KMS-11 (cell line): ENCODE measurements around the gene MACROD2.

Experiments
- H2AFZ ChIP-seq: fragments of 200-600 bp; sonication (generic); 2 replicates; pipeline ENCODE4 v1.6.1; 2016; ENCODE audit warnings: antibody characterized with exemption, mixed run types, low read depth
- H3K27ac ChIP-seq: fragments of 200-600 bp; sonication (generic); 2 replicates; pipeline ENCODE4 v1.6.1; 2016; ENCODE audit warnings: mild to moderate bottlenecking, mixed run types
- H3K27me3 ChIP-seq: fragments of 200-600 bp; sonication (generic); 2 replicates; pipeline ENCODE4 v1.6.1; 2017; ENCODE audit warnings: mild to moderate bottlenecking, low read depth, mixed run types, moderate library complexity; ENCODE audit not compliant: insufficient read depth
- H3K36me3 ChIP-seq: fragments of 200-600 bp; sonication (generic); 2 replicates; pipeline ENCODE4 v1.6.1; 2017; ENCODE audit warnings: mild to moderate bottlenecking, mixed run types; ENCODE audit not compliant: insufficient read depth
- H3K4me1 ChIP-seq: fragments of 200-600 bp; sonication (generic); 2 replicates; pipeline ENCODE4 v1.6.1; 2016; ENCODE audit warnings: mild to moderate bottlenecking, low read depth, mixed run types; ENCODE audit not compliant: poor library complexity, severe bottlenecking
- H3K4me2 ChIP-seq: fragments of 200-600 bp; sonication (generic); 2 replicates; pipeline ENCODE4 v1.7.0; 2016; ENCODE audit warnings: mild to moderate bottlenecking, mixed run types
- H3K4me3 ChIP-seq: fragments of 200-600 bp; sonication (generic); IDR thresholded peaks from 2 replicates; pipeline ENCODE4 v1.6.1; 2017; ENCODE audit warnings: low read depth, low read length, mixed read lengths; ENCODE audit not compliant: insufficient read depth
- H3K79me2 ChIP-seq: fragments of 200-600 bp; sonication (generic); 2 replicates; pipeline ENCODE4 v1.6.1; 2016; ENCODE audit warnings: low read depth, mixed run types; ENCODE audit not compliant: insufficient read depth
- H3K9ac ChIP-seq: fragments of 200-600 bp; sonication (generic); 2 replicates; pipeline ENCODE4 v1.6.1; 2016; ENCODE audit warnings: mild to moderate bottlenecking, mixed run types
- H4K20me1 ChIP-seq: fragments of 200-600 bp; sonication (generic); 2 replicates; pipeline ENCODE4 v1.6.1; 2016; ENCODE audit warnings: mild to moderate bottlenecking, mixed run types; ENCODE audit not compliant: insufficient read depth
- TF ChIP-seq, protein P1 (sequence below): fragments of 200-600 bp; sonication (generic); conservative IDR thresholded peaks from 2 replicates; pipeline ENCODE4 v1.6.1; 2017; ENCODE audit warnings: low read depth, mild to moderate bottlenecking, antibody characterized with exemption, low read length, moderate library complexity, mixed read lengths

MACROD2 gene

GRCh38 chr20:15199698-15200097 lies 1204.4 kb downstream of the MACROD2 start:
- Histone ChIP-seq H3K27me3 (no peaks in the 10 kb centered on the region), H3K4me3 (no peak overlapping the region), H3K9ac (peak overlapping the region; percentile 10; the same call in 1 of the 2 replicates), H3K79me2 (no peaks in the 10 kb centered on the region), H3K4me2 (peak overlapping the region; percentile 31), H3K27ac (peak overlapping the region; percentile 54; the same call in 1 of the 2 replicates), H2AFZ (peak overlapping the region; percentile 14; the same call in 1 of the 2 replicates), H3K36me3 (no peaks in the 10 kb centered on the region), H4K20me1 (no peaks in the 10 kb centered on the region), H3K4me1 (peaks cover 28% of the 10 kb centered on the region)
- TF ChIP-seq, protein P1, sequence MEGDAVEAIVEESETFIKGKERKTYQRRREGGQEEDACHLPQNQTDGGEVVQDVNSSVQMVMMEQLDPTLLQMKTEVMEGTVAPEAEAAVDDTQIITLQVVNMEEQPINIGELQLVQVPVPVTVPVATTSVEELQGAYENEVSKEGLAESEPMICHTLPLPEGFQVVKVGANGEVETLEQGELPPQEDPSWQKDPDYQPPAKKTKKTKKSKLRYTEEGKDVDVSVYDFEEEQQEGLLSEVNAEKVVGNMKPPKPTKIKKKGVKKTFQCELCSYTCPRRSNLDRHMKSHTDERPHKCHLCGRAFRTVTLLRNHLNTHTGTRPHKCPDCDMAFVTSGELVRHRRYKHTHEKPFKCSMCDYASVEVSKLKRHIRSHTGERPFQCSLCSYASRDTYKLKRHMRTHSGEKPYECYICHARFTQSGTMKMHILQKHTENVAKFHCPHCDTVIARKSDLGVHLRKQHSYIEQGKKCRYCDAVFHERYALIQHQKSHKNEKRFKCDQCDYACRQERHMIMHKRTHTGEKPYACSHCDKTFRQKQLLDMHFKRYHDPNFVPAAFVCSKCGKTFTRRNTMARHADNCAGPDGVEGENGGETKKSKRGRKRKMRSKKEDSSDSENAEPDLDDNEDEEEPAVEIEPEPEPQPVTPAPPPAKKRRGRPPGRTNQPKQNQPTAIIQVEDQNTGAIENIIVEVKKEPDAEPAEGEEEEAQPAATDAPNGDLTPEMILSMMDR, result no peak

DNA sequence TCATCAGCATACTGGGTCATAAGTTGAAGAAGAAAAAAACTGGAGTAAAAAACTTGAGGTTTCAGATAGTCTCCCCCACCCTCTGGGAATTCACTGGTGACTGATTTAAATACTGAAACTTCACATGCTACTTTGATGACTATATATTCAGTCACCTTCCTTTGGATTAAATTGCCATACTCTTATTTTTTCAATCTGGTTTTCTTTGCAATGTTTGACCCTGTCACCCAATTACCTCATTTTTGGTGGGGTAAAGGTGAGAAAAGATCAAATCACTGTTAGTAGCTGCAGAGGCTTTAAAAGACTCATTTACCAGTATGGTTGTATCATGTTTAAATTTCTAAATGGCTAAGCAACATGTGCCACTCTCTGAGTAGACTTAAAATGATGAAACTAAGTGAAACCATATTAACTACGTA lies 1204.8 kb downstream of the MACROD2 start:
- Histone ChIP-seq H3K4me1 (peaks cover 28% of the 10 kb centered on the region), H3K36me3 (no peaks in the 10 kb centered on the region), H3K4me2 (peak overlapping the region; percentile 31), H4K20me1 (no peaks in the 10 kb centered on the region), H3K9ac (peak overlapping the region; percentile 10; the same call in 1 of the 2 replicates), H3K79me2 (no peaks in the 10 kb centered on the region), H2AFZ (peak overlapping the region; percentile 14), H3K27ac (peak overlapping the region; percentile 54), H3K4me3 (no peak overlapping the region), H3K27me3 (no peaks in the 10 kb centered on the region)
- TF ChIP-seq, protein P1, result no peak

GRCh38 chr20:15201602-15202001 lies 1206.3 kb downstream of the MACROD2 start:
- TF ChIP-seq, protein P1, result no peak
- Histone ChIP-seq H3K27me3 (no peaks in the 10 kb centered on the region), H3K4me1 (peaks cover 28% of the 10 kb centered on the region), H4K20me1 (no peaks in the 10 kb centered on the region), H3K4me2 (no peak overlapping the region), H3K9ac (no peak overlapping the region), H3K4me3 (no peak overlapping the region), H3K36me3 (no peaks in the 10 kb centered on the region), H3K27ac (no peak overlapping the region), H2AFZ (no peak overlapping the region), H3K79me2 (no peaks in the 10 kb centered on the region)

DNA sequence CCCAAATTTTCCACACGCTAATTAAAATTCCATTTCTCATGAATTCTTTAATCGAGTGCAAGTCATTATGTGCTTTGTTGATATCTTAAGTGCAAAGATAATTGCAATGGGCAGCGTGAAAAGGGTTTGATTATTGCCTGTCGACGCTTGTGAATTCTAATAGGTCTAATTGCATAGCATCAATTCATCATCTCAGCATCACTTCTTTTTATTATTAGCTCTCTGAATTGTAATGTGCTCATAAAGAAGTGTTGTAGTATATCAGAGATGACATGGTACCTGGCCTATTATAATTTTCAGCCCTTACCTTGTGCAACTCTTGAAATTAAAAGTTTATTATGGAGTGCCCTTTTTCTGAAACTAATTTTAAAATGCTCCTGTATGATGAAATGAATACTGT lies 1208.9 kb downstream of the MACROD2 start:
- Histone ChIP-seq H3K79me2 (no peaks in the 10 kb centered on the region), H3K4me2 (no peak overlapping the region), H3K36me3 (no peaks in the 10 kb centered on the region), H3K9ac (no peak overlapping the region), H3K27ac (no peak overlapping the region), H3K4me3 (no peak overlapping the region), H3K27me3 (no peaks in the 10 kb centered on the region), H3K4me1 (peaks cover 18% of the 10 kb centered on the region), H2AFZ (no peak overlapping the region), H4K20me1 (no peaks in the 10 kb centered on the region)
- TF ChIP-seq, protein P1, result no peak
